Liver (tissue), 3 donors: ENCODE data around the gene RAB22A.

Experiments used
- HNF4A ChIP-seq, 2 donors: conservative IDR thresholded peaks; 2 replicates each; pipeline ENCODE4 v1.6.1; 2016; ENCODE audit warnings: antibody characterized with exemption in 2 of 2, mild to moderate bottlenecking in 2 of 2
- SP1 ChIP-seq: IDR thresholded peaks from 2 replicates; pipeline ENCODE4 v1.6.1; 2018; ENCODE audit warnings: antibody characterized with exemption, mild to moderate bottlenecking
- YY1 ChIP-seq: IDR thresholded peaks from 2 replicates; pipeline ENCODE4 v1.6.1; 2016; ENCODE audit warnings: antibody characterized with exemption, mild to moderate bottlenecking
- TF ChIP-seq, protein P1 (sequence below): fragments of 150-350 bp; IDR thresholded peaks from 2 replicates; pipeline ENCODE4 v1.5.1; 2017; ENCODE audit warnings: improper control_type of control experiment, low read depth, low read length; ENCODE audit not compliant: missing input control
- TF ChIP-seq, protein P2 (sequence below): IDR thresholded peaks from 2 replicates; pipeline ENCODE4 v1.6.1; 2016; ENCODE audit warnings: antibody characterized with exemption
- donor health status: healthy.
- donor health status: healthy.

DNA sequence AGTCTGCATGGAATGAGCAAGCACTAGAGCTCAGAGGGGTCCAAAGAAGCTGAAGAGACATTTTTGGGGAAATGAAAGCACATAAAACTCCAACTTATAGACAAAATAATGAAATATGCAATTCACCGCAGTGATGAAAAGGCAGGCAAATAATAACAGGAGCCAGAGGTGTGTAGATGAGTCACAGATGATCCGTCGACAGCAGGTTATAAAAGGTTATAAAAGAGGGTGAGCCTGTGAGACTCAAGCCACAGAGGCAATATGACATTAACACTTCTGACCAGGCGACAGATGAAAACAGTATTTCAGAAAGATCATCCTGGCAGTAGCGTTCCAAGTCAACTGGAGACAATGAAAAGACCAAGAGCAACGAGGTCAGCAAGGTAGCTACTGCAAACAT is 45.2 kb upstream of the RAB22A start:
- TF ChIP-seq, protein P1, sequence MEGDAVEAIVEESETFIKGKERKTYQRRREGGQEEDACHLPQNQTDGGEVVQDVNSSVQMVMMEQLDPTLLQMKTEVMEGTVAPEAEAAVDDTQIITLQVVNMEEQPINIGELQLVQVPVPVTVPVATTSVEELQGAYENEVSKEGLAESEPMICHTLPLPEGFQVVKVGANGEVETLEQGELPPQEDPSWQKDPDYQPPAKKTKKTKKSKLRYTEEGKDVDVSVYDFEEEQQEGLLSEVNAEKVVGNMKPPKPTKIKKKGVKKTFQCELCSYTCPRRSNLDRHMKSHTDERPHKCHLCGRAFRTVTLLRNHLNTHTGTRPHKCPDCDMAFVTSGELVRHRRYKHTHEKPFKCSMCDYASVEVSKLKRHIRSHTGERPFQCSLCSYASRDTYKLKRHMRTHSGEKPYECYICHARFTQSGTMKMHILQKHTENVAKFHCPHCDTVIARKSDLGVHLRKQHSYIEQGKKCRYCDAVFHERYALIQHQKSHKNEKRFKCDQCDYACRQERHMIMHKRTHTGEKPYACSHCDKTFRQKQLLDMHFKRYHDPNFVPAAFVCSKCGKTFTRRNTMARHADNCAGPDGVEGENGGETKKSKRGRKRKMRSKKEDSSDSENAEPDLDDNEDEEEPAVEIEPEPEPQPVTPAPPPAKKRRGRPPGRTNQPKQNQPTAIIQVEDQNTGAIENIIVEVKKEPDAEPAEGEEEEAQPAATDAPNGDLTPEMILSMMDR, result no peak
- no peak for TF ChIP-seq YY1
- no peak for TF ChIP-seq SP1
- no peak for TF ChIP-seq HNF4A (conservative IDR thresholded peaks at IDR 0.05)
- TF ChIP-seq, protein P2, sequence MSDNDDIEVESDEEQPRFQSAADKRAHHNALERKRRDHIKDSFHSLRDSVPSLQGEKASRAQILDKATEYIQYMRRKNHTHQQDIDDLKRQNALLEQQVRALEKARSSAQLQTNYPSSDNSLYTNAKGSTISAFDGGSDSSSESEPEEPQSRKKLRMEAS, result no peak
